ENCODE measurements around the gene CMTM8.

The CMTM8 gene

DNA sequence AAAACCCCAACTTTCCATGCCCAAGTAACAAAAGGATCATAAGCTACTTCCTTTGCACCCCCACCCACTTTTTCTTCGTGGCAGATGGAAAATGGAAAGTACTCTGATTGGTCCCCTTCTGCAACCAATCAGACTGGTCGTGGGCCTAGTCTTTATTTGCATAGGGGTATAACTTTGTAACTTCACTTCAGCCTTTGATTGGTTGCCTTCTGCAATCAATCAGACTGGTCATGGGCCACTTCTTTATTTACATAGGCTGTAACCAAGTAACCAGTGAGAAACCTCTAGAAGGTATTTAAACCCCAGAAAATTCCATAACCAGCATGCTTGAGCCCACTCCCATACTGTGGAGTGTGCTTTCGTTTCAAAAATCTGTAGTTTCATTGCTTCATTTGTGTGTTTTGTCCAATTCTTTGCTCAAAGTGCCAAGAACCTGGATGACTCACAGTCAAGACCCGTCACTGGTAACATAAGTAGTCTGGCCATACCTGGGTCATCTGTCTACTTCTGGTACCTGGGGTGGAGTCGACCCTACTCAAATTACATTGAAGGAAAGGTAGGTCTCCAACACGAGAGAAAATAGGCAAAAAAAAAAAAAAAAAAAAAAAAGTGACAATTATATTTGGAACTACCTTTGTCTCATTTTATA is 41.9 kb downstream of the CMTM8 start:
- Histone ChIP-seq H3K36me3 (replicated peaks in 1 of 2; ENCODE audit: control insufficient read depth in 2 of 2, insufficient read depth in 2 of 2, low read length in 2 of 2) (no peaks in the 10 kb centered on the region), H2AK5ac (ENCODE audit: low read depth, low read length) (no peak overlapping the region), H3K4me3 (ENCODE audit: low read length in 2 of 2) (no peak overlapping the region), H2BK12ac (ENCODE audit: low read length) (no peak overlapping the region), H3K9ac (ENCODE audit: low read depth, low read length, poor library complexity) (no peak overlapping the region), H3K27ac (replicated peaks; ENCODE audit: low read length) (no peak overlapping the region), H4K91ac (ENCODE audit: low read depth, low read length, poor library complexity) (no peak overlapping the region), H3K4me1 (ENCODE audit: control insufficient read depth in 2 of 2, insufficient read depth in 1 of 2, low read depth in 1 of 2, low read length in 2 of 2) (no peaks in the 10 kb centered on the region), H3K4me2 (ENCODE audit: insufficient read depth, low read length, poor library complexity, severe bottlenecking) (no peak overlapping the region), H3K27me3 (ENCODE audit: control insufficient read depth in 3 of 3, insufficient read depth in 3 of 3, low read depth in 1 of 3, low read length in 3 of 3) (no peaks in the 10 kb centered on the region), H3K9me3 (replicated peaks in 1 of 2; ENCODE audit: control insufficient read depth in 2 of 2, insufficient read depth in 1 of 2, low read depth in 1 of 2, low read length in 2 of 2) (no peaks in the 10 kb centered on the region), H3K23ac (ENCODE audit: low read depth, low read length, poor library complexity) (no peak overlapping the region), H3K18ac (ENCODE audit: low read length) (no peak overlapping the region), H4K8ac (ENCODE audit: low read depth, low read length) (no peak overlapping the region), H2BK120ac (ENCODE audit: low read depth, low read length) (no peak overlapping the region), H3K14ac (ENCODE audit: low read length) (no peak overlapping the region), H2BK5ac (ENCODE audit: low read length) (no peak overlapping the region), H2BK15ac (ENCODE audit: low read length) (no peak overlapping the region), H3K4ac (ENCODE audit: low read length) (no peak overlapping the region), H3K79me1 (ENCODE audit: low read depth, low read length) (no peaks in the 10 kb centered on the region), H2AFZ (ENCODE audit: low read length) (no peak overlapping the region)
- WGBS, 2 donors (ENCODE audit: extremely low coverage in 2 of 2, insufficient read length in 2 of 2, insufficient replicate concordance in 1 of 2) = no CpG with 5 or more reads among the region's 6 CpGs
- no peak for DNase-seq (ENCODE audit: low spot score)

- H2BK120ac ChIP-seq (ENCODE audit: low read depth, low read length) = no peak overlapping the region
- no peaks in the 10 kb centered on the region for H3K79me1 ChIP-seq (ENCODE audit: low read depth, low read length)
- H2AFZ ChIP-seq (ENCODE audit: low read length) = no peak overlapping the region
- H2BK15ac ChIP-seq (ENCODE audit: low read length) = no peak overlapping the region
- no peak overlapping the region for H2BK5ac ChIP-seq (ENCODE audit: low read length)
- no peak overlapping the region for H4K8ac ChIP-seq (ENCODE audit: low read depth, low read length)
- H3K9ac ChIP-seq (ENCODE audit: low read depth, low read length, poor library complexity) = no peak overlapping the region
- H3K18ac ChIP-seq (ENCODE audit: low read length) = no peak overlapping the region
- H2BK12ac ChIP-seq (ENCODE audit: low read length) = no peak overlapping the region
- no peak overlapping the region for H2AK5ac ChIP-seq (ENCODE audit: low read depth, low read length)
- H3K27me3 ChIP-seq (ENCODE audit: control insufficient read depth in 3 of 3, insufficient read depth in 3 of 3, low read depth in 1 of 3, low read length in 3 of 3) = no peaks in the 10 kb centered on the region
- no peak for DNase-seq (ENCODE audit: low spot score)
- no peak overlapping the region for H3K14ac ChIP-seq (ENCODE audit: low read length)
- no peaks in the 10 kb centered on the region for H3K9me3 ChIP-seq (replicated peaks in 1 of 2; ENCODE audit: control insufficient read depth in 2 of 2, insufficient read depth in 1 of 2, low read depth in 1 of 2, low read length in 2 of 2)
- H3K27ac ChIP-seq (replicated peaks; ENCODE audit: low read length) = no peak overlapping the region
- H3K4ac ChIP-seq (ENCODE audit: low read length) = no peak overlapping the region
- no peak overlapping the region for H3K4me2 ChIP-seq (ENCODE audit: insufficient read depth, low read length, poor library complexity, severe bottlenecking)
- no CpG with 5 or more reads among the region's 2 CpGs for WGBS, 2 donors (ENCODE audit: extremely low coverage in 2 of 2, insufficient read length in 2 of 2, insufficient replicate concordance in 1 of 2)
- H3K23ac ChIP-seq (ENCODE audit: low read depth, low read length, poor library complexity) = no peak overlapping the region
- H3K4me1 ChIP-seq (ENCODE audit: control insufficient read depth in 2 of 2, insufficient read depth in 1 of 2, low read depth in 1 of 2, low read length in 2 of 2) = no peaks in the 10 kb centered on the region
- no peak overlapping the region for H4K91ac ChIP-seq (ENCODE audit: low read depth, low read length, poor library complexity)
- H3K4me3 ChIP-seq (ENCODE audit: low read length in 2 of 2) = no peak overlapping the region
- no peaks in the 10 kb centered on the region for H3K36me3 ChIP-seq (replicated peaks in 1 of 2; ENCODE audit: control insufficient read depth in 2 of 2, insufficient read depth in 2 of 2, low read length in 2 of 2)
Observed at GRCh38 chr3:32281570-32282106, 43.2 kb downstream of the CMTM8 start.

DNA sequence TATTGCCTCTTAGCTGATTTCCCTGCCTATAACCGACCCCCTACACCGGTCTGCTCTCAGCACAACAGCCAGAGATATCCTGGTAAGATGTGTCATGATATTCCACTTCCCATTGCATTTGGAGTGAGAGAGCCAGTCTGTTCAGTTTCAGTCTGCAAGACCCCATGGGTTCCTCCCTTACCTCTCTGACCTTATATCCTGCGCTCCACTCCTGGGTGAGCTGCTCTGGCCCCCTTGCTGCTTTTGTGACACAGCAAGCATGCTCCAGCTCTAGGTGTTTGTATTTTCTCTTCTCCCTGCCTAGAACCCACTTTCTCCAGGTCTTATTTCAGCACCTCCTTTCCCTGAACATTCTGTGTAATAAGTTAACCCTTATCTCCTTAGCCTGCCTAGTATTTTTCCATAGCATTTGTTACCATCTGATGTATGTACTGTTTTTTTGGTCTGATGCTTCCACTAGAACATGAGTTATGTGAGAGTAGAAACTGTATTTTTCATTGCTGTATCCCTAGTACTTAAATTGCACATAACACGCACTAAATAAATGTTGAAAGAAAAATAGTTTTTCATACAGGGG is 44.2 kb downstream of the CMTM8 start:
- Histone ChIP-seq H4K91ac (ENCODE audit: low read depth, low read length, poor library complexity) (no peak overlapping the region), H3K27ac (replicated peaks; ENCODE audit: low read length) (no peak overlapping the region), H3K14ac (ENCODE audit: low read length) (no peak overlapping the region), H4K8ac (ENCODE audit: low read depth, low read length) (no peak overlapping the region), H3K9me3 (replicated peaks in 1 of 2; ENCODE audit: control insufficient read depth in 2 of 2, insufficient read depth in 1 of 2, low read depth in 1 of 2, low read length in 2 of 2) (no peaks in the 10 kb centered on the region), H3K4me1 (ENCODE audit: control insufficient read depth in 2 of 2, insufficient read depth in 1 of 2, low read depth in 1 of 2, low read length in 2 of 2) (no peaks in the 10 kb centered on the region), H2AK5ac (ENCODE audit: low read depth, low read length) (no peak overlapping the region), H3K23ac (ENCODE audit: low read depth, low read length, poor library complexity) (no peak overlapping the region), H3K18ac (ENCODE audit: low read length) (no peak overlapping the region), H2BK15ac (ENCODE audit: low read length) (no peak overlapping the region), H3K9ac (ENCODE audit: low read depth, low read length, poor library complexity) (no peak overlapping the region), H2BK120ac (ENCODE audit: low read depth, low read length) (no peak overlapping the region), H2AFZ (ENCODE audit: low read length) (no peak overlapping the region), H3K4me3 (ENCODE audit: low read length in 2 of 2) (no peak overlapping the region), H3K36me3 (replicated peaks in 1 of 2; ENCODE audit: control insufficient read depth in 2 of 2, insufficient read depth in 2 of 2, low read length in 2 of 2) (no peaks in the 10 kb centered on the region), H2BK12ac (ENCODE audit: low read length) (no peak overlapping the region), H3K4me2 (ENCODE audit: insufficient read depth, low read length, poor library complexity, severe bottlenecking) (no peak overlapping the region), H3K4ac (ENCODE audit: low read length) (no peak overlapping the region), H3K79me1 (ENCODE audit: low read depth, low read length) (no peaks in the 10 kb centered on the region), H2BK5ac (ENCODE audit: low read length) (no peak overlapping the region), H3K27me3 (ENCODE audit: control insufficient read depth in 3 of 3, insufficient read depth in 3 of 3, low read depth in 1 of 3, low read length in 3 of 3) (no peaks in the 10 kb centered on the region)
- no CpG with 5 or more reads among the region's 4 CpGs for WGBS, 2 donors (ENCODE audit: extremely low coverage in 2 of 2, insufficient read length in 2 of 2, insufficient replicate concordance in 1 of 2)
- no peak for DNase-seq (ENCODE audit: low spot score)

- DNase-seq (ENCODE audit: low spot score) = no peak
- no peak overlapping the region for H3K14ac ChIP-seq (ENCODE audit: low read length)
- no peaks in the 10 kb centered on the region for H3K9me3 ChIP-seq (replicated peaks in 1 of 2; ENCODE audit: control insufficient read depth in 2 of 2, insufficient read depth in 1 of 2, low read depth in 1 of 2, low read length in 2 of 2)
- WGBS, 2 donors (ENCODE audit: extremely low coverage in 2 of 2, insufficient read length in 2 of 2, insufficient replicate concordance in 1 of 2) = no CpG with 5 or more reads among the region's 14 CpGs
- H3K9ac ChIP-seq (ENCODE audit: low read depth, low read length, poor library complexity) = no peak overlapping the region
- no peak overlapping the region for H2AK5ac ChIP-seq (ENCODE audit: low read depth, low read length)
- no peak overlapping the region for H2BK5ac ChIP-seq (ENCODE audit: low read length)
- H3K4me3 ChIP-seq (ENCODE audit: low read length in 2 of 2) = no peak overlapping the region
- no peaks in the 10 kb centered on the region for H3K4me1 ChIP-seq (ENCODE audit: control insufficient read depth in 2 of 2, insufficient read depth in 1 of 2, low read depth in 1 of 2, low read length in 2 of 2)
- no peaks in the 10 kb centered on the region for H3K36me3 ChIP-seq (replicated peaks in 1 of 2; ENCODE audit: control insufficient read depth in 2 of 2, insufficient read depth in 2 of 2, low read length in 2 of 2)
- no peak overlapping the region for H2BK120ac ChIP-seq (ENCODE audit: low read depth, low read length)
- H3K4ac ChIP-seq (ENCODE audit: low read length) = no peak overlapping the region
- no peak overlapping the region for H3K23ac ChIP-seq (ENCODE audit: low read depth, low read length, poor library complexity)
- H3K27ac ChIP-seq (replicated peaks; ENCODE audit: low read length) = no peak overlapping the region
- no peak overlapping the region for H2BK12ac ChIP-seq (ENCODE audit: low read length)
- H3K4me2 ChIP-seq (ENCODE audit: insufficient read depth, low read length, poor library complexity, severe bottlenecking) = no peak overlapping the region
- H3K79me1 ChIP-seq (ENCODE audit: low read depth, low read length) = no peaks in the 10 kb centered on the region
- no peaks in the 10 kb centered on the region for H3K27me3 ChIP-seq (ENCODE audit: control insufficient read depth in 3 of 3, insufficient read depth in 3 of 3, low read depth in 1 of 3, low read length in 3 of 3)
- H2BK15ac ChIP-seq (ENCODE audit: low read length) = no peak overlapping the region
- H2AFZ ChIP-seq (ENCODE audit: low read length) = no peak overlapping the region
- no peak overlapping the region for H3K18ac ChIP-seq (ENCODE audit: low read length)
- no peak overlapping the region for H4K91ac ChIP-seq (ENCODE audit: low read depth, low read length, poor library complexity)
- no peak overlapping the region for H4K8ac ChIP-seq (ENCODE audit: low read depth, low read length)
Observed at GRCh38 chr3:32283304-32283703, 44.8 kb downstream of the CMTM8 start.
